HG03097 (cell line): ENCODE results near the gene PRR12.

Experiments
- ATAC-seq: cut with Tn5 transposase; IDR thresholded peaks from one replicate; pipeline ENCODE4 v1.9.1; 2021; ENCODE audit not compliant: unreplicated experiment, low FRiP score

Gene PRR12

GRCh38 chr19:49641688-49642491 is 50.9 kb downstream of the PRR12 start, which contains the start of gene SCAF1:
Gene SCAF1, plus strand, starts transcription at chr19:49642209. Its CDS starts 2,818 bp downstream, at chr19:49645027.
- ATAC-seq = peak; percentile 58

- no peak for ATAC-seq
Measured at GRCh38 chr19:49642492-49643035, 51.6 kb downstream of the PRR12 start.

- ATAC-seq = no peak
Measured at GRCh38 chr19:49643466-49643865, 52.5 kb downstream of the PRR12 start.

- ATAC-seq = no peak
Measured at GRCh38 chr19:49645592-49645991, 54.6 kb downstream of the PRR12 start.

GRCh38 chr19:49645995-49646394 is 55.0 kb downstream of the PRR12 start:
- ATAC-seq = no peak

- ATAC-seq = no peak
Measured at GRCh38 chr19:49646586-49646985, 55.6 kb downstream of the PRR12 start.

GRCh38 chr19:49651029-49651819 is 60.2 kb downstream of the PRR12 start:
- ATAC-seq = no peak

- ATAC-seq = no peak
Measured at GRCh38 chr19:49651820-49652550, 61.0 kb downstream of the PRR12 start.

- ATAC-seq = no peak
Measured at GRCh38 chr19:49652551-49653465, 61.8 kb downstream of the PRR12 start.

- ATAC-seq = no peak
Measured at GRCh38 chr19:49653466-49653806, 62.5 kb downstream of the PRR12 start.

- no peak for ATAC-seq
Measured at GRCh38 chr19:49654581-49654980, 63.6 kb downstream of the PRR12 start.

- no peak for ATAC-seq
Measured at GRCh38 chr19:49655570-49656455, 64.8 kb downstream of the PRR12 start.

GRCh38 chr19:49656456-49657109 is 65.6 kb downstream of the PRR12 start:
- ATAC-seq = no peak

GRCh38 chr19:49657493-49658138 is 66.6 kb downstream of the PRR12 start:
- no peak for ATAC-seq

GRCh38 chr19:49658139-49658517 is 67.1 kb downstream of the PRR12 start:
- ATAC-seq = no peak

GRCh38 chr19:49658566-49659442 is 67.8 kb downstream of the PRR12 start:
- ATAC-seq = no peak
